DMS53 treated with DMSO at 0.1 percent for 48 hours (cell line): ENCODE data around the gene INO80C.

ENCODE experiments used
- DNase-seq: peaks from one replicate; lab custom pipeline; 2025; ENCODE audit not compliant: unreplicated experiment; lab: John Stamatoyannopoulos, UW

Gene INO80C

GRCh38 chr18:35435401-35435800 lies 62.4 kb downstream of the INO80C start:
- DNase-seq: no peak

- no peak for DNase-seq
These were observed 65.2 kb downstream of the INO80C start for GRCh38 chr18:35432565-35433001.

- no peak for DNase-seq
These were observed 66.4 kb downstream of the INO80C start for GRCh38 chr18:35431374-35431741.

- DNase-seq: no peak
These were observed 66.9 kb downstream of the INO80C start for GRCh38 chr18:35430721-35431373.

GRCh38 chr18:35426786-35427185 lies 71.0 kb downstream of the INO80C start:
- DNase-seq: no peak

GRCh38 chr18:35424356-35424755 lies 73.4 kb downstream of the INO80C start:
- DNase-seq: no peak

GRCh38 chr18:35422237-35422636 lies 75.5 kb downstream of the INO80C start:
- DNase-seq: no peak

- DNase-seq: no peak
These were observed 79.2 kb downstream of the INO80C start for GRCh38 chr18:35418610-35419009.
